Stimulated activated CD4-positive, alpha-beta T cell treated with anti-CD3 and anti-CD28 coated beads, Interleukin-1b, Interleukin-23, amount 100 ng/mL, for 24 hours (primary cell): Measurements from ENCODE around the gene LMTK3.

Source experiments
- DNase-seq, 4 experiments: peaks; one replicate each; pipeline ENCODE4 v3.0.0-alpha.2; 2020; ENCODE audit warnings: low read depth in 4 of 4, low spot score in 1 of 4

The LMTK3 gene

DNA sequence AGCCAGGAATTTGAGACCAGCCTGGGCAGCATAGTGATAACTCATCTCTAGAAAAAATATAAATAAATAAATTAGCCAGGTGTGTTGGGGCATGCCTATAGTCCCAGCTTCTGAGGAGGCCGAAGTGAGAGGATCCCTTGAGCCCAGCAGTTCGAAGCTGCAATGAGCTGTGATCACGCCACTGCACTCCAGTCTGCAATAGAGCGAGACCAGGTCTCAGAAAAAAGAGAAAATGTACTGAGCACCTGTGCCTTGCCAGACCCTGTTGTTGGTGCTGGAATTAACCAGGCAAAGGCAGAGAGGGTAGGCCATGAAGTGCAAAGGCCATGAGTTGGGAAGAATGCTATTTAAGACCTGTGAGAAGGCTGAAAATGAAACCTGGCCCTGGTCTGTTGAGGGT lies 39.8 kb downstream of the LMTK3 start:
- DNase-seq: no peak

DNA sequence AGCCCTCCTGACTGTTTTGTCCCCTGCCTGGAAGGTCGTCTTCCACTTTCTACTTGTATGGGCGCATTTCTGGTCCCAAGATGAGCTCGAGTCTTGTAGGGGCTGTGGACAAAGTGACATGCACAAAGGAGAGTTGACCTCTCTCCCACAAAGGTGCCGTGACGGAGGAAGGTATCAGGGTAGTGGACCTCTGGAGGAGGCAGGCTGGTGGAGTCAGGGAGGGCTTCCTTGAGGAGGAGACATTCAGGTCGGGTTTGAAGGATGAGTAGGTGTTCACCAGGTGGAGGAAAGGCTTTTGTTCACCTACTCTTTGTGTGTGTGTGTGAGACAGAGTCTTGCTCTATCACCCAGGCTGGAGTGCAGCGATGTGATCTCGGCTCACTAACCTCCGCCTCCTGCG lies 40.8 kb downstream of the LMTK3 start:
- DNase-seq: no peak

DNA sequence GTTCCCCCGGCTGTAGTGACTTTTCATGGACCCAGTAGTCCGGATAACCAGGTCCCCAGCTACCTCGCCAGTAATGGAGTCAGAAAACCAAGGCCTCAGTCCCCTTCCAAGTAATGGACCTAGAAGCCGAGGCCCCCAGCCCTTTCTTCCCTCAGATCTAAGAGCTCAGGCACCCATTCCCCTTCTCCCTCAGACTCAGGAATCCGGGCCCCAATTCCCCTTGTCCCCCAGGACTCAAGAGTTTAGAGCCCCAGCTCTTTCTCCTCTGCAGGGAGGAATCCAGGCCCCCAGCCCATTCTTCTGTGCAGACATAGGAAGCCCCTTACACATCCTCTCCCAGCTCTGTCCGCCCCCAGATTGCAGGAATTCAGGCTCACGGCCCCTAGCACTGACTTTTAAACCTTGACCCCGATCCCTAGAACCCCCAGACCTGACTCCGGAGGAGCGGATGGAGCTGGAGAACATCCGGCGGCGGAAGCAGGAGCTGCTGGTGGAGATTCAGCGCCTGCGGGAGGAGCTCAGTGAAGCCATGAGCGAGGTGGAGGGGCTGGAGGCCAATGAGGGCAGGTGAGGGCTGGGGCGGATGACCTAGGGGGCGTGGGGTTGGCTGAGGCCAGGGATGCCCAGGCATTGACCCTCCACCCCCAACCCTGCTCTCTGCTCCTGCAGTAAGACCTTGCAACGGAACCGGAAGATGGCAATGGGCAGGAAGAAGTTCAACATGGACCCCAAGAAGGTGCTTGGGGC lies 41.5 kb downstream of the LMTK3 start:
- no peak for DNase-seq

- DNase-seq: peak; percentile 45 to 75 (median 54)
These were observed 42.2 kb downstream of the LMTK3 start, which contains the start of gene CYTH2 for GRCh38 chr19:48469289-48469881. CYTH2 (plus strand) TSS chr19:48469369; CDS start chr19:48469508, 139 bp downstream.

DNA sequence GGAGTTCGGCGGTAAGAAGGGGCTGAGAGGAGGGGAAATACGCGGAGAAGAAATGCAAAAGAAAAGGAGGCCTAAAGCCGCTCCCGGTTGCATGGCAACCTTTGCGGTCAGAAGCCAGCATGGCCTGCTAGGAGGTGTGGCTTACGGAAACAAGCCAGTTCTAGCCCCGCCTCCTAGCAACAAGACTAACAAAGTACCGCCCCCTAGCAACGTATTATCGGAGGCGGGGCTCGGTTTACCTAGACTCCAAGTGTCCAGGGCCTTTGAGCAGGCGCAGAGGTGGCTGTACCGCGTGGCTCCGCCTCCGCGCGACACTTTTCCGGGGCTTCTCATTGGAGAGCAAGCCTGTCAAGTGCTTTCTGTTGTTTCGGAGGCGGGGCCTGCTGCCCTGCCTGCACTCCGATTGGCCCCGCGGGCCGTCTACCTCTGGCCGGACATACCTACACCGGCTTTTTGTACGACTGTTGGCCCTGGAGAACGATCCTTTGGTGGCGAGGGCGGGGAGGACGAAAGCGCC lies 42.8 kb downstream of the LMTK3 start:
- DNase-seq: peak; percentile 95 to 98 (median 98)

- DNase-seq: no peak
These were observed 44.9 kb downstream of the LMTK3 start for GRCh38 chr19:48466561-48467325.

DNA sequence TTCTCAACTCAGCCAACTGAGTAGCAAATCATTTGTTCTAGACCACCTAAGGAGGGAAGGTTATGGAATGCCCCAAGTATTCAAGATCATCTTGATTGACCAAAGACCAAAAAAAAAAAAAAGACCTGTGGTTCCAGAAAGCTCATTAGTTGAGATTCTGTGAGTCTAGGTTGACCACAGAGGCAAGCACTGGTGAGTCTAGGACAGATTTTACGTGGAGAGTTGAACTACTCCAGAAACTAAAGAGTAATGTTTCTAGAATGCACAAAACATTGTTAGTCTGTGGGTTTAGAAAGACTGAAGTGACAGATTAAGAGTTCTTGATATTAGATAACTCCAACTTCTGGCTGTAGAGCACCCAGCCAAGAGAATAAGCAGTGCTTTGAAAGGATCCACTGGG lies 46.4 kb downstream of the LMTK3 start:
- DNase-seq: no peak

- no peak for DNase-seq
These were observed 49.5 kb downstream of the LMTK3 start for GRCh38 chr19:48461982-48462655.

GRCh38 chr19:48461651-48461981 lies 50.0 kb downstream of the LMTK3 start:
- DNase-seq: no peak

GRCh38 chr19:48458016-48458415 lies 53.6 kb downstream of the LMTK3 start:
- no peak for DNase-seq

- no peak for DNase-seq
These were observed 54.8 kb downstream of the LMTK3 start for GRCh38 chr19:48456864-48457263.

GRCh38 chr19:48455908-48456562 lies 55.6 kb downstream of the LMTK3 start:
- no peak for DNase-seq

DNA sequence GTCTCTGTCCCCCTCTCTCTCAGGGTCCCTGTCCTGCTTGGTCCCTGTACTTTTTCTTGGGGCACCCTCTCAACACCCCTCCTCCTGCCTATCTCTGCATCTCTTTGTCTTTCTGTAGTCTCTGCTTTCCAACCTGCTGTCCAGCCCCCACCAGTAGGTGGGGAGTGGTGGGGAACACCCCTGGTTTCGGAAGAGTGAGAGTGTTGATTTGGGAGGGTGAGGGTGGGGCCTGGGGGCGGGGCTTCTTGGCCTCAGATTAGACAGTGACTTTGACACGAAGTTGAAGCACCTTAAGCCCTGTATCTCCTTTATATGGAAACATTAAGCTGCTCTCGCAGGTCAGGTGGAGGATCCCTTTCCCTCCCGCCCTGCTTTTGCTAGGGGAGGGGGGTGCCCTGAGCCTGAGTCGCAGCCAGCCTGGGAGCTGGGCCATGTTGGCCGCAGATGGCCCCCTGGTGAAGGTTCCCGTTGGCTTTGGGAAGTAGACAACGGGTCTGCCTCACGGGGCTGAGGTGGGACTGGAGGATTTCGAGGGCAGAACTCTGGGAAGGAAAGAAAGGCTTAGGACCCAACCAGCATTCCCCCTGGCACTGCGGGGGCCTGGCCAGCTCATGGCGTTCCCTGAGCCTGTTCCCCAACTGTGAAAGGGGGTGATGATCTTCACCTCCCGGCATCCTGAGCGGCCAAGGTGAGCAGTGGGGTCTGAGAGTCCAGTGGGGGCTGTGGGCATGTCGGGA lies 56.3 kb downstream of the LMTK3 start, which contains the start of gene KCNJ14:
Gene KCNJ14 (plus strand): TSS at position 404 of the 737 bp plus-strand sequence. CDS start 6,151 bp downstream, outside the sequence.
- DNase-seq: no peak

DNA sequence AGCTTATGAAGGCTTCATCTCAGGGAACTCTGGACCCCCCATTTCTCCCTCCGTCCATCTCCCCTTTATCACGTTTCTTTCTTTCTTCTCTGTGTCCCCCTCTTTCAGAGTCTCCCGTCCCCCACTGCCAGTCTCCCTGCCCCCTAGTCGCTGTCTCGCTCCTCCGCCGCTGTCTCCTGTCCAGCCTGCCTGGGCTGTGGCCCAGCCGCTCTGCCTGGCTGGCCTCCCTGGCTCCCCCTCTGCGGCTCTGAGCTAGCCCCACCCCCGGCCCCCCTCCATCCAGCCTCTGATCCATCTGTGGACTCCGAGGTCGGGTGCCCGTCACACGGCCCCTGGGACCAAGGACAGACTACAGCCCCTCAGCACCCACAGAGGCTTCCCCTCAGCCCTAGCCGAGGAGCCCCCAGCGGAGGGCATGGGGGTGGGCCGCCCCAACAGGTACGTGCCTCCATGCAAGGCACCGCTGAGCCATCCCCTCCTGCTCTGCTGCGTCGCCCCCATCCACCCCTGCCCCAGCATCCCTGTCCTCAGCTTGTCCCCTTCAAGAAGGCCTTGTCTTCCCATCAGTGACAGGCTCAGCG lies 57.4 kb downstream of the LMTK3 start:
- DNase-seq: no peak

GRCh38 chr19:48452289-48453190 lies 59.1 kb downstream of the LMTK3 start:
- no peak for DNase-seq

DNA sequence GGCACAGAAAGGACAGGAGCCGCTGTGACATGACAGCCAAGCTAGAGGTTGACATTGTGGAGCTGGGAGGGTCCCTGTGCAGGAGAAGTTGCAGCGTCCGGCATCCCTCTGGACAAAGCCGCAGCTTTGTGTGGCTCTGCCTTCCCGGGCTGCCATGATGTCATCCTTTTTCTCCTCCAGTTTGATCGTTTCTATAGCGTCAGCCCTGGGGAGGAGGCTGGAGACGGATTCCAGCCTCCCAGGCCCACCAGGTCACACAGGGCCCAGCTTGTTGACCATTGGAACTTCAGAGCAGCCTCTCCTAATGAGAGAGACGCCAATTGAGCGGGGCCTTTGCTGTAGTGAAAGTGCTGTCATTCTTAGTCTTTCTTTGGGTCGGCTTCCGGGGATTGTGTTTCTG lies 60.0 kb downstream of the LMTK3 start:
- no peak for DNase-seq

GRCh38 chr19:48450863-48451262 lies 60.8 kb downstream of the LMTK3 start:
- no peak for DNase-seq

- no peak for DNase-seq
These were observed 61.2 kb downstream of the LMTK3 start for GRCh38 chr19:48450441-48450840.

GRCh38 chr19:48448563-48448962 lies 63.1 kb downstream of the LMTK3 start:
- DNase-seq: no peak
